Stimulated activated CD4-positive, alpha-beta T cell treated with anti-CD3 and anti-CD28 coated beads, TNF-alpha, amount 100 ng/mL, for 24 hours (primary cell): ENCODE results near the gene COX7A1.
"Not testable (repeated sequence)": the region's sequence is repeated elsewhere in the genome, so short reads cannot be mapped to it uniquely, and the experiment has no call there.

ENCODE experiments used
- DNase-seq, 3 experiments: peaks; one replicate each; pipeline ENCODE4 v3.0.0-alpha.2; 2020; ENCODE audit warnings: low read depth in 3 of 3

Gene COX7A1

DNA sequence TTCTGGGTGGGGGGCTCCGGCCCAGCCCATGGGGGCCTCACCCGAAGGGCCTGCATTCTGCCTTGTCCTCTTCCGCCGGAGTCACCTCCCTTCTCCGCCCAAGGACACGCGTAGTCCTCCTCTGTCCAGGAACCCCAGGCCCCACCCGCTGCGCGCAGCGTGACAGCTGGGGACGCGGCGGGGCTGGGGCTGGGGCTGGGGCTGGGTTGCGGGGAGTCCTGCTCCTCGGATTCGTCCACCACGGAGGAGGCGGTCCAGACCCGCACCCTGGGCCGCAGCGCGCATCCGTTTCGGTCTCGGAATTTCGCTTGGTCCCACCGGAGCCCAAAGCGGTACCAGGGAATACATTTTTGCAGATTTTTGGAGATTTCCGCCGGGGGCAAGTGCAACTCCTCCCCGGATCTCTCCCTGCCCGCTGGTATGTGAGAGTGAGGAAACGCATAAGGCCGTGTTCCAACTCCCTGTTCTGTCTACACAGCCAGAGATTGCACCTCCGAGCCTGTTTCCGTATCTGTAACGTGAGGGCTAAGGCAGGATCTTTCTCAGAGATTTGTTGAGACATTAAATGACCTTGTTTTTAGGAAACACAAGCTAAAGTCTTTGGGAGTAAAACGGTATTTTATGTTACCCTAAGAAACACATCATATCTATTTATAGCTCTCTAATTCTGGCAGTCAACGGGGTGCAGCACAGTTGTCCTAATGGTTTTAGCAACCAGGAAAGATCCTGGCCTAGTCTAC is at the start of gene COX7A1:
Gene COX7A1 (minus strand): TSS at position 96 of the 740 bp plus-strand sequence. CDS start 40 bp downstream, at position 56.
- no peak for DNase-seq

DNA sequence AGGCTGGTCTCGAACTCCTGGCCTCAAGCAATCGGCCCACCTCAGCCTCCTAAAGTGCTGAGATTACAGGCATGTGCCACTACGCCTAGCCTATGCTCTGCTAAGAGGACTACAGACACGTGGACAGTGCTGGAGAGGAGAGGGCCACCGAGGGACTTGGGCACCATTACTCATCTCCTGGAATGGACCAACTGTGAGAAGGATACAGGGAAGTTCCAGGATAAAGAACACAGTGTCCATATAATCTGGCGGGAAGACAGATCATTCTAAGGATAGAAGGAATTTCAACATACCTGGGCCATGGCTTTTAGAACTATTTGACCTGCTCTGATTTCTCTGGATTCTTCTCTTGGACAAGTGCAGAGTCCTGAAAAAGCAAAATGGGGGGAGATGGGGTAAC is 49.4 kb upstream of the COX7A1 start:
- DNase-seq: no peak

DNA sequence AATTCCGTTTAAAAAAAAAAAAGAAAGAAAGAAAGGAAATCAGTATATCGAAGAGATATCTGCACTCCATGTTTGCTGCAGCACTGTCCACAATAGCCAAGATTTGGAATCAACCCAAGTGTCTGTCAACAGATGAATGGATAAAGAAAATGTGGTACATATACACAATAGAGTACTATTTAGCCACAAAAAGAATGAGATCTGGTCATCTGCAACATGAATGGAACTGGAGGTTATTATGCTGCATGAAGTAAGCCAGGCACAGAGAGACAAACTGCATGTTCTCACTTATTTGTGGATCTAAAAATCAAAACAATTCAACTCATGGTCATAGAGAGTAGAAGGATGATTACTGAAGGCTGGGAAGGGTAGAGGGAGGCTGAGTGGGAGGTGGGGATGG is 45.9 kb upstream of the COX7A1 start:
- DNase-seq: no peak

DNA sequence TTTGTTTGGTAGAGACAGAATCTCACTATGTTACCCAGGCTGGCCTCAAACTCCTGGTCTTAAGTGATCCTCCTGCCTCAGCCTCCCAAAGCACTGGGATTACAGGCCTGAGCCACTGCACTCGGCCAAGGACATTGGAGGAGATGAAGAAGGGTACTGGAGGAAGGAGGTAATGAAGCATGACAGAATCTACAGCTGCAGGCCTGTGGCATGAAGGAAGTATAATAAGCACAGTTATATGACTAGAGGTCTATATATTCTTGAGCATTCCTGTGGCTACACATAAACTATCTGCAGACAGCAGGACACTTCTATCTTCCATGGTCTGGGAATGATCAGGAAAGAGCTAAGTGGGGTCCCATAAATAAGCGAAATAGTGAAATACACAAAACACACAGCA is 44.0 kb upstream of the COX7A1 start:
- no peak for DNase-seq

DNA sequence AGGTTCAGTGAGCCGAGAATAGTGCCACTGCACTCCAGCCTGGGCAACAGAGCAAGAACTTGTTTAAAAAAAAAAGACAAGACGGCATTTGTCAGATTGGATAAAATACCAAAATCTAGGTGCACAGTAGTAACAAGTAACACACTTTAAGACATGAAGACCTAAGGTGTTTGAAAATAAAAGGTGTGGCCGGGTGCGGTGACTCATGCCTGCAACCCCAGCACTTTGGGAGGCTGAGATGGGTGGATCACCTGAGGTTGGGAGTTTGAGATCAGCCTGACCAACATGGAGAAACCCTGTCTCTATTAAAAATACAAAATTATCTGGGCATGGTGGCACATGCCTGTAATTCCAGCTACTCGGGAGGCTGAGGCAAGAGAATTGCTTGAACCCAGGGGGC is 34.5 kb upstream of the COX7A1 start:
- DNase-seq: not testable (repeated sequence)

DNA sequence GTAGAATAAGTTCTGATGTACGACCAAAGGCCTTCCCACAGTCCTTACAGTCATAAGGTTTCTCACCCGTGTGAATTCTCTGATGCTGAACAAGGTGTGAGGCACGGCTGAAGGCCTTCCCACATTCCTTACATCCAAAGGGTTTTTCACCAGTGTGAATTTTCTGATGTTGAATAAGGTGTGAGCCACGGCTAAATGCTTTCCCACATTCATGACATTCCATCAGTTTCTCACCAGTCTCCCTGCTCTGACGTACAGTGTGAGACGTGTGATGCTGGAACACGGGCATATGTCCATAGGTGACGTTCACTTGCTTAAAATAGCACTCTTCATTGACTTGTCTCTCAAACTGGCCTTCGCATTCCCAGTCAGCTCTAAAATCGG is 31.0 kb upstream of the COX7A1 start:
- DNase-seq: no peak

DNA sequence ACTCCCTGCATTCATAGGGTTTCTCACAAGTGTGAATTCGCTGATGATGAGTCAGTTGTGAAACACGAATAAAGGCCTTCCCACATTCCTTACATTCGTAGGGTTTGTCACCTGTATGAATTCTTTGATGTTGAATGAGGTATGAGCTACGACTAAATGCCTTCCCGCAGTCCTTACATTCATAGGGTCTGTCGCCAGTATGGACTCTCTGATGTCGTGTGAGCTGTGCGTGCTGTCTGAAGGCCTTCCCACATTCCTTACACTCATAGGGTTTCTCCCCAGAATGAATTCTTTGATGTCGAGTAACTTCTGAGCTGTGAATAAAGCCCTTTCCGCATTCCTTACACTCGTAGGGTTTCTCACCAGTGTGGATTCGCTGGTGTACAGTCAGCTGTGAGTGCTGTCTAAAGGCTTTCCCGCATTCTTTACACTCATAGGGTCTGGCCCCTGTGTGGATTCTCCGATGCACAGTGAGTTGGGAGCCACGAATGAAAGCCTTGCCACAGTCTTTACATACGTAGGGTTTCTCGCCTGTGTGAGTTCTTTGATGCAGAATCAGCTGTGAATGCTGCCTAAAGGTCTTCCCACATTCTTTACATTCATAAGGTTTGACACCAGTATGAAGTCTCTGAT is 30.5 kb upstream of the COX7A1 start:
- DNase-seq: no peak

DNA sequence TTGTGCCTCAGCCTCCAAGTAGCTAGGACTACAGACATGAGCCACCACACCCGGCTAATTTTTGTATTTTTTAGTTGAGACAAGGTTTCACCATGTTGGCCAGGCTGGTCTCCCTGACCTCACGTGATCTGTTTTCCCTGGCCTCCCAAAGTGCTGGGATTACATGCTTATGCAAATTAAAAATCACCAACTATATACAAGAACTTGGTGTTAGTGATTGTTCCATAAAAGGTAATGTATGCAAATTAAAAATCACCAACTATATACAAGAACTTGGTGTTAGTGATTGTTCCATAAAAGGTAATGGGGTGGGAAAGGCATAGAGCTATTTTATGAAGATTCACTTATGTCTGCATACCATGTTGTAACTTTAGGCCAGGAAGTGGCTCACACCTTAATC is 26.8 kb upstream of the COX7A1 start:
- not testable (repeated sequence) for DNase-seq

DNA sequence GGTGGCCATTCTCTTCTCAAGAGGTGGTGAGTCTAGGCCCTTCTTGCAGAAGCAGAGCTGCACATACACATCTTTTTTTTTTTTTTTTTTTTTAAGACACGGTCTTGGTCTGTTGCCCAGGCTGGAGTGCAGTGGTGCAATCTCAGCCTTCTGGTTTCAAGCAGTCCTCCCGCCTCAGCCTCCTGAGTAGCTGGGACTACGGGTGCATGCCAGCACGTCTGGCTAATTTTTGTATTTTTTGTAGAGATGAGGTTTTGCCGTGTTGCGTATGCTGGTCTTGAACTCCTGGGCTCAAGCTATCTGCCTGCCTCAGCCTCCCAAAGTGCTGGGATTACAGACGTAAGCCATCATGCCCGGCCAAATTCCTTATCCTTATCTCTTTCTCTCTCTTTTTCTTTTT is 21.6 kb upstream of the COX7A1 start:
- DNase-seq: not testable (repeated sequence)

DNA sequence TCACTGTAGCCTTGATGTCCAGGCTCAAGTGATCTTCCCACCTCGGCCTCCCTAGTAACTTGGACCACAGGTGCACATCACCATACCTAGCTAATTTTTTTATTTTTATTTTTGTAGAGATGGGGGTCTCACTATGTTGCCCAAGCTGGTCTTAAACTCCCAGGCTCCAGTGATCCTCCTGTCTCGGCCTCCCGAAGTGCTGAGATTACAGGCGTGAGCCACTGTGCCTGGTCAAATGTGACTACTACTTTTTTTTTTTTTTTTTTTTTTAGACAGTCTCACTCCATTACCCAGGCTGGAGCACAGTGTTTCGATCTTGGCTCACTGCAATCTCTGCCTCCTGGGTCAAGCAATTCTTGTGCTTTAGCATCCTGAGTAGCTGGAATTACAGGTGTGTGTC is 20.6 kb upstream of the COX7A1 start:
- no peak for DNase-seq

DNA sequence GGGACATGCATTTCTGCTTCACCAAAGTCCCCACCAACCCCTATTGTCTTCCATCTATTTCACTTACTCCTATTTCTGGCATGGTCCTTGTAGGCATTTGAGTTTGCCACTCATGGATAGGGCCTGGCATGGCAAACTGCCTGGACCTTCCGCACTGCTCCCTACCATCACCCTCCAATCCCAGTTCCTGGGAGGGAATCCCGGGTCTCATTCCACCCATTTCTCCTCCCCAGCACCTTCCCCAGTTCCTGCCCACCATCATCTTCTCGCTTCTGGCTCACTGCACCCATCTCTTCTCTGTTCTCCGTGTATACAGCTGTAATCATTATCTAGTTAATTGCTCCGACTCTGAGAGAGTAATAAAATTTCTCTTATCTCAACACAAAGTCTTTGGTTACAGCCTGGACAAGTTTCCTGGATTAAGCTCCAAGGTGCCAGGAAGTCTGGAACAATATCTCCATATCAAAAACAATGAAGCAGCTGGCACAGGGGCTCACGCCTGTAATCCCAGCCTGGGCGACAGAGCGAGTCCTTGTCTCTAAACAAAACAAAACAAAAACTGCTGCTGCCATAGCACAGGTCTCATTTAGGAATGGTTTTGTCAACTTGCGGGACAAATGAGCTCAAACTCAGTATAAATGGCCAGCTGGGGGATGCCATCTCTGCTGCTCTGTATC is 17.0 kb upstream of the COX7A1 start:
- no peak for DNase-seq

DNA sequence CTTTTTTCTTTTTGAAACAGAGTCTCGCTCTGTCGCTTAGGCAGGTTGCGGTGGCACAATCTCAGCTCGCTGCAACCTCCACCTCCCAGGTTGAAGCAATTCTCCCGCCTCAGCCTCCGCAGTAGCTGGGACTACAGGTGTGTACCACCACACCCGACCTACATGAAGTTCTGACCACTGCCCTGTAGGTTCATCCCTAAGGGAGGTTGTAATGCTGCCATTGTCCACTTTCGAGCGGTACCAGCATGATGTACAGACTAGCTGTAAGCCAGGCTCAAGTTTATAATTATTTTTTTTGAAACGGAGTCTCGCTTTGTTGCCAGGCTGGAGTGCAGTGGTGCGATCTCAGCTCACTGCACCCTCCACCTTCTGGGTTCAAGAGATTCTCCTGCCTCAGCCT is 11.6 kb upstream of the COX7A1 start:
- DNase-seq: no peak

DNA sequence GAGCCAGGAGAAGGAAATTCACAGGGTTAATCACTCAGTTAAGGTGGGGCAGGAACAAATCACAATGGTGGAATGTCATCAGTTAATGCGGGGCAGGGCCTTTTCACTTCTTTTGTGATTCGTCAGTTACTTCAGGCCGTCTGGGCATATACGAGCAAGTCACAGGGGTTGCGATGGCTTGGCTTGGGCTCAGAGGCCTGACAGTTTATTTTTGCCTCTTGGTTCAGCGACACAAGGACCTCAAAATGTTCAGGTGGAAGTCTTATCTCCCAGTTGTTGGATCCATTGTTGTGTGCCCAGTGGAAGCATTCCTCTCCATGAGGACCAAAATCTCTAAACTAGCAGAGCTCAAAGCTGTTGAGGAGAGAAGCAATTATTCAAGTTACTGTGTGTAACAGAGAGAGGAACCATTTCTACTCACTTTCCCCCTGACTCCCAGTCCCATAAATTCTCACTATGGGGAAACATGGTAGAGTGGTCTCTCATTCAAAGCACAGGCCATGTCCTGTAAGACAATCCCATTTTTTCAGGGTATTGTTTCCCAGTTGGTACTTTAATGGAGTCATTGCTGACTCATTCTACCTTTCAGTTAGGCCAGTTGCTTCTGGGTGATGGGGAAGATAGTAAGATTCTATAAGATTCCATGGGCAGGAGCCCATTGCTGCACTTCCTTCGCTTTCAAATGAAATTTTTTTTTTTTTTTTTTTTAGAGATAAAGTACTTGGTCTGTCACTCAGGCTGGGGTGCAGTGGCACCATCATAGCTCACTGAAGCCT is 8.8 kb upstream of the COX7A1 start:
- no peak for DNase-seq

DNA sequence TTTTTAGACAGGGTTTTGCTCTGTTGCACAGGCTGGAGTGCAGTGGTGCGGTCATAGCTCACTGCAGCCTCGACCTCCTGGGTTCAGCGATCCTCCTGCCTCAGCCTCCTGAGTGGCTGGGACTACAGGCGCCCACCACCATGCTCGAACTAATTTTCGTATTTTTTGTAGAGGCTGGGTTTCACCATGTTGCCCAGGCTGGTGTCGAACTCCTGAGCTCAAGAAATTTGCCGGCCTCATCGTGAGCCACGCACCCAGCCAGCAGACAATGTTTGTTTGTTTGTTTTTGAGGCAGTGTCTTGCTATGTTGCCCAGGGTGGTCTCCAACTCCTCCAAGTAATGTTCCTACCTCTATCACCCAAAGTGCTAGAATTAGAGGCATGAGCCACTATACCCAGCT is 879 bp upstream of the COX7A1 start:
- no peak for DNase-seq

DNA sequence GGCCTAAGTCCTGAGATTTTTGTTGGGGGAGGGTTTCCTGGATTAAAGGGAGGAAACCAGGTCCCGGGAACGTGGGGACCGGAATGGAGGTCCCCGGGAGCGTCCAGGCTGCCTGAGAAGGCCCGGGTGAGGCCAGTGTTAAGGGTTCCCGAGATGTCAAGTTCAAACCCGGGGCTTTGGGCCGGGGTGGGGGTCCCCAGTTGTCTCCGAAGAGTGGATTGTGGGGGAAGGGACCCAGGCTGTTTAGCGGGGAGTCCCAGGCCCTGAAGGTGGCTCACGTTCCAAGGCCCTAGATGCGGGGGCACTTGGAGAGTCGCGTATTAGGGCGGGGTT is 262 bp downstream of the COX7A1 start:
- DNase-seq: no peak

DNA sequence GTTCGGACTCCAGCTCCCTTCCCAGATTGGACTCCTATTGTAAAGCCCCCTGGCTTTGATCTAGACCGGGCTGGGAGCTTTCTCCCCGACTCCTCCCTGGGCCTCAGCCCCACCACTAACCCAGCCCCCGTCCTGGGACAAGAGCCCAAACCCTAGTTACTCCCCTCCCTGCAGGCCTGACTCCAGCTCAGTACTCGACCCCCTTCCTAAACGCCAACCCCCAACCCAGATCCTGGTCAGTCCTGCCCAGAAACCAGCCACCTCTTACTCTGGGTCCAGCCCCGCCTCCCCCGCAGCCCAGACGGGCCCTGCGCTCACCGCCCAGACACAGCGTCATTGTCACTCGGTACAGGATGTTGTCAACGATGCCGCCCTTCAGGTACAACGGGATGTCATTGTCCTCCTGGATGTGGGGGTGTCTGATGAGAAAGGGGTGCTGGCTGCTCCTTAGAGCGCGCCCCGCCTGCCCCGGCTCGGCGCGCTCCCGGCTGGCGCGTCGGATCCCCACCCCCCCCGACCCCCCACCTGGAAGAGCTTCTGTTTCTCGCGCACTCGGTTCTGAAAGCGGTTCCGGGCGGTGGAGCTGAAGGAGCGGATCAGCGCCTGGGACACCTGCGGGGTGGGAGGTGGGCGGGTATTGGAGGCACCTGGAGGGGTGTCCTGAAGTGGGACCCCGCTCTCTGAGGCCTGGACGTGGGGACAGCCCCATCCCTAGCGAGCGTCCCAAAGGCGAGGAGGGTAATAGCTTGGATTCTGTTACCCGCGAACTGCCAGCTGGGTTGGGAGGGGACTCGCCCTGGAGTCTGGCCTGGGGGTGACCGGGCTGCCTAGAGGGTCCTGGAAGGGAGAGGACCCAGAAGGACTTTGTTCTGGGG is 866 bp downstream of the COX7A1 start:
- no peak for DNase-seq

DNA sequence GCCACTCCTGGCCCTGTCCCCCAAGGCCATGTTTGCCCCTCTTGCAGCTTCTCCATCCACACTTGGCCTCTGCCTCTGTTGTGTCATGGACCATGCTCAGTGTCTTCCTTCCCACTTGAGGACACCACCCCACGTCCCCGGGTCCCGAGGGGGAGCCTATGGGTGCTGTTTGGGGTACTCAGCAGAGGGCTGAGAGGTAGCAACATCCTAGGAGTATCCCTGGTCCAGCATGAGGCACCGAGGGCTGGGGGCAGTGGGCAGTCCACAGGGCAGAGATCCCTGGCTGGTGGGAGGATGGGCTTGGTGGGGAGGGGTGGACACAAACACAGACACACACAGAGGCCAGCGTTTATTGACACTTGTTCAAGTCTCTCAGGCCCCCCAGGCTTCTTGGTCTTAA is 1.7 kb downstream of the COX7A1 start:
- DNase-seq: no peak

DNA sequence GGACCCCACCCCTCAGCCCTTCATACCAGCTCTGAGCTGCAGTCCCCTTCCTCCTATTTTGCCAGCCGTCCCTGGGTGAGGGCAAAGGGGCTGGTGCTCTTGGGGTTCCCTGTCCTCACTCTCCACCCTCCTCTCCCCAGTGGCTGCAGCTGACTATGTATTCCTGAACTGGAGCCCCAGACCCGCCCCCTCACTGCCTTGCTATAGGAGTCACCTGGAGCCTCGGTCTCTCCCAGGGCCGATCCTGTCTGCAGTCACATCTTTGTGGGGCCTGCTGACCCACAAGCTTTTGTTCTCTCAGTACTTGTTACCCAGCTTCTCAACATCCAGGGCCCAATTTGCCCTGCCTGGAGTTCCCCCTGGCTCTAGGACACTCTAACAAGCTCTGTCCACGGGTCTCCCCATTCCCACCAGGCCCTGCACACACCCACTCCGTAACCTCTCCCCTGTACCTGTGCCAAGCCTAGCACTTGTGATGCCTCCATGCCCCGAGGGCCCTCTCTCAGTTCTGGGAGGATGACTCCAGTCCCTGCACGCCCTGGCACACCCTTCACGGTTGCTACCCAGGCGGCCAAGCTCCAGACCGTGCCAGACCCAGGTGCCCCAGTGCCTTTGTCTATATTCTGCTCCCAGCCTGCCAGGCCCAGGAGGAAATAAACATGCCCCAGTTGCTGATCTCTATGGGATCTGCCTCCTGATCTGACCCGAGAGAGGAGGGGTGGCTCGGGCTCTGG is 2.4 kb downstream of the COX7A1 start:
- no peak for DNase-seq

DNA sequence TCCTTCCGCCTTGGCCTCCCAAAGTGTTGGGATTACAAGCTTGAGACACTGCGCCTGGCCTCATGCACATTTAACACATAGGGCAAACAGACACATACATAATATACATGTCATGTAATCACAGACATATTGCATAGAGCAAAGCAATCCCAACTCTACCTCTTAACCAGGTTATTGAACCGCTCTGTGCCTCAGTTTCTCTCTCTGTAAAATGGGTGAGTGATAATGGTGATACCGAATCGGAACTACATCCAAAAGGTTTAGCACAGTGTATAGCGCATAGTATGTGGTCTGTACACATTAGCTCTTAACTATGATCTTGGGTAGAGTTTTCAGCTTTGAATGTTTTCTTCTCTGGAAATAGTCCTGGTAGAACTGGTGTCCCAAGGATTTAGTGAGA is 7.6 kb downstream of the COX7A1 start:
- DNase-seq: no peak

DNA sequence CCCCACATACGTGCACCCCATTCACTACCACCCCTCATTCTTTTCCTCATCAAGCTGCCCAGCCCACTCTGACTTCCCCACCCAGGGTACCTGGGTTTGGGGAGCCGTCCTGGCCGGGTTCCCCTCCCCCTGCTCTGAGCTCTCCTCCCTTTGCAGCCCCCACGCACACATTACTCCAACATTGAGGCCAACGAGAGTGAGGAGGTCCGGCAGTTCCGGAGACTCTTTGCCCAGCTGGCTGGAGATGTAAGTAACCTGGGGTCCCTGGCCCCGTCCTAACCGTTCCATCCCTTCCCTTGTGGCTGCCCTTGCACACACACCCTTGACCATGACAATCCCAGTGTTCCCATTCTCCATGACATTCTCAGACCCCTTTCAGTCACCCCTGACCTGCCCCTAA is 9.8 kb downstream of the COX7A1 start:
- DNase-seq: no peak

DNA sequence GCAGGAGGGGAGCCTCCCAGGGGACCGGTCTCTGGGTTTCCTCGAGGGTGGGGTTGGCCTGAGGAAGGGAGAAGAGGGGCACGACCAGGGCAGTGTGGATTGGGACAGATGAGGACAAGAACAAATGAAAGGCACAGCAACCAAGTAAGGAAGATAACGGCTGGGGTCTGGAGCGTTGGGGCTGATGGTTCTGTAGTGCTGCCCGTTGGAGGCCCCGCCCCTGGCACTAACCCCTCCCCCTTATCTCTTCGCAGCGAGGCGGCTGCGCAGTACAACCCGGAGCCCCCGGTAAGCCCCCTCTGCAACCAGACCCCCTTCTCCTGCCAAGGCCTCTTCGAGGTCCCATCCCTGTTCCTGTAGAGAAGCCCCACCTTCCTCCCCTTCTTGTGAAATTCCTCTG is 10.2 kb downstream of the COX7A1 start:
- DNase-seq: no peak
